Neuronal stem cell (in vitro differentiated cells): Measurements from ENCODE around the gene PHC2.

Experiments
- DNase-seq: peaks from one replicate; pipeline ENCODE4 v3.0.0-alpha.2; 2013; ENCODE audit warnings: low spot score
- H2AFZ ChIP-seq: one replicate; pipeline ENCODE4 v1.6.1; 2013; ENCODE audit warnings: mild to moderate bottlenecking, low read length, inconsistent platforms
- H2AK5ac ChIP-seq: 2 replicates; pipeline ENCODE4 v1.6.1; 2013; ENCODE audit warnings: low read depth, mild to moderate bottlenecking, inconsistent platforms, low read length, moderate library complexity, mixed read lengths
- H2BK120ac ChIP-seq: 2 replicates; pipeline ENCODE4 v1.6.1; 2013; ENCODE audit warnings: low read depth, mild to moderate bottlenecking, inconsistent platforms, low read length, moderate library complexity, mixed read lengths
- H2BK12ac ChIP-seq: one replicate; pipeline ENCODE4 v1.6.1; 2013; ENCODE audit warnings: low read length, inconsistent platforms
- H2BK15ac ChIP-seq: 2 replicates; pipeline ENCODE4 v1.6.1; 2013; ENCODE audit warnings: mild to moderate bottlenecking, low read length, inconsistent platforms, mixed read lengths
- H2BK5ac ChIP-seq: one replicate; pipeline ENCODE4 v1.6.1; 2013; ENCODE audit warnings: inconsistent platforms, mild to moderate bottlenecking, low read length, moderate library complexity
- H3K14ac ChIP-seq: one replicate; pipeline ENCODE4 v1.6.1; 2013; ENCODE audit warnings: low read length, inconsistent platforms
- H3K18ac ChIP-seq: 2 replicates; pipeline ENCODE4 v1.6.1; 2013; ENCODE audit warnings: low read length, inconsistent platforms
- H3K23ac ChIP-seq: 2 replicates; pipeline ENCODE4 v1.6.1; 2013; ENCODE audit warnings: low read depth, mild to moderate bottlenecking, mixed read lengths, low read length, inconsistent platforms; ENCODE audit not compliant: poor library complexity
- H3K27ac ChIP-seq: replicated peaks from 3 replicates; pipeline ENCODE4 v1.5.1; 2013; ENCODE audit warnings: low read length, inconsistent platforms
- H3K27me3 ChIP-seq, 3 experiments: 2 replicates each; pipeline ENCODE4 v1.6.1; 2013; ENCODE audit warnings: low read length in 3 of 3, mild to moderate bottlenecking in 2 of 3, inconsistent platforms in 1 of 3, low read depth in 1 of 3, mixed read lengths in 1 of 3, moderate library complexity in 1 of 3; ENCODE audit not compliant: control insufficient read depth in 3 of 3, insufficient read depth in 3 of 3
- H3K36me3 ChIP-seq, 2 donors: replicated peaks in 1 of 2; 2 replicates each; pipeline ENCODE4 v1.6.1; 2013; ENCODE audit warnings: low read length in 2 of 2; ENCODE audit not compliant: control insufficient read depth in 2 of 2, insufficient read depth in 2 of 2
- H3K4ac ChIP-seq: 2 replicates; pipeline ENCODE4 v1.6.1; 2013; ENCODE audit warnings: inconsistent platforms, mild to moderate bottlenecking, low read length, moderate library complexity
- H3K4me1 ChIP-seq, 2 donors: 1 replicate in 1 of 2; 2 replicates in 1 of 2; pipeline ENCODE4 v1.6.1; 2013; ENCODE audit warnings: low read length in 2 of 2, low read depth in 1 of 2; ENCODE audit not compliant: control insufficient read depth in 2 of 2, insufficient read depth in 1 of 2
- H3K4me2 ChIP-seq: one replicate; pipeline ENCODE4 v1.6.1; 2013; ENCODE audit warnings: mild to moderate bottlenecking, low read length, inconsistent platforms; ENCODE audit not compliant: insufficient read depth, poor library complexity, severe bottlenecking
- H3K4me3 ChIP-seq, 2 donors: 2 replicates each; pipeline ENCODE4 v1.5.1; 2013; ENCODE audit warnings: low read length in 2 of 2, mild to moderate bottlenecking in 2 of 2, inconsistent platforms in 1 of 2, moderate library complexity in 1 of 2
- H3K79me1 ChIP-seq: one replicate; pipeline ENCODE4 v1.6.1; 2013; ENCODE audit warnings: low read depth, mild to moderate bottlenecking, inconsistent platforms, low read length, moderate library complexity
- H3K9ac ChIP-seq: one replicate; pipeline ENCODE4 v1.6.1; 2013; ENCODE audit warnings: mild to moderate bottlenecking, low read depth, low read length, inconsistent platforms; ENCODE audit not compliant: poor library complexity
- H3K9me3 ChIP-seq, 2 donors: replicated peaks in 1 of 2; 2 replicates each; pipeline versions ENCODE3 to v1.6.1; 2013; ENCODE audit warnings: low read length in 2 of 2, mild to moderate bottlenecking in 2 of 2, inconsistent platforms in 1 of 2, low read depth in 1 of 2, mixed read lengths in 1 of 2, moderate library complexity in 1 of 2; ENCODE audit not compliant: control insufficient read depth in 2 of 2, insufficient read depth in 1 of 2
- H4K8ac ChIP-seq: one replicate; pipeline ENCODE4 v1.6.1; 2013; ENCODE audit warnings: low read depth, mild to moderate bottlenecking, inconsistent platforms, low read length, moderate library complexity
- H4K91ac ChIP-seq: one replicate; pipeline ENCODE4 v1.6.1; 2013; ENCODE audit warnings: low read length, low read depth, mild to moderate bottlenecking, inconsistent platforms; ENCODE audit not compliant: poor library complexity
- WGBS, 2 donors: extraction: QIAGEN DNeasy Blood & Tissue Kit; methylation state at CpG; one replicate each; pipeline ENCODE4 v1.1.7; 2013; ENCODE audit warnings: missing lambda C conversion rate in 2 of 2, mixed read lengths in 1 of 2; ENCODE audit not compliant: insufficient read length in 2 of 2, insufficient replicate concordance in 1 of 2; ENCODE audit errors: extremely low coverage in 2 of 2; 5-methylcytosine and 5-hydroxymethylcytosine counted together

PHC2 gene

DNA sequence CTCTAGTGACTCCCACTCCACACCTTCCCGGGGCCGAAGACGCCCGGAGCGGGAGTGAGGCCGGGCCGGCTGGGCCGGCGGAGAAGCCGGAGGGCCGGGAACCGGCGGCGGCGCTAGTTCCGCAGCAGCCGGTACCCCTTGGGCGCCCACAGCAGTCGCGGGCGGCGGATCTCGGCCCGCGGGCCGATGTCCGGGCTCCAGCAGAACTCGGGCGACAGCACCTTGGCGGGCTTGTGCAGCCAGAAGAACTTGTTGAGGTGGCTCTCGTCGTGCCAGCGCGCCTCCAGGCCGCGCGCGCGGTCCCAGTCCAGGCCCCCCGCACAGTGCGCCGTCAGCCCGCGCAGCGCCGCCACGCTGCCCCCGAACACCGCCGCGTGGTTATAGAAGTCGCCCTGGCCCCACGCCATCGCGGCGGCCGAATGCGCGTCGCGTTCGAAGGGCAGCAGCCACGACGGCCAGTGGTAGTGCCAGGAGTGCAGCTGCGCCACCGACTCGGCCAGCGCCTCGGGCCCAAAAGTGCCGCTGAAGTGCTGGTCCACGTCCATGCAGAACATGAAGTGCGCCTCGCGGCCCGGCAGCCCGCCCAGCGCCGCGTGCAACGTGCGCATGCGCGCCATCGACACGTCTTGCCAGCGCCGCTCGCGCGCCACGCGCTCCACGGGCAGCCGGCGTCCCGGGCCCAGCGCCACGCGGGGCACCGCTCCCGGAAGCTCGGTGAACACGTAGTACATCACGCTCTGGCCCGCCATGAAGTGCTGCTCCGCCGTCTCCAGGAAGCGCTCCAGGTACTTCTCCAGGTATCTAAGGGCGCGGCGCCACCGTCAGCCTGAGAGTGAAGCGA lies 124.0 kb downstream of the PHC2 start:
- H2BK5ac ChIP-seq = peak overlapping the region; percentile 82
- no peak overlapping the region for H4K91ac ChIP-seq
- H3K9me3 ChIP-seq = peaks cover 0 to 8% of the 10 kb centered on the region in 2 donors
- no peaks in the 10 kb centered on the region for H3K79me1 ChIP-seq
- H2BK12ac ChIP-seq = peak overlapping the region; percentile 98
- H2AFZ ChIP-seq = no peak overlapping the region
- peak overlapping the region; percentile 81 for H2AK5ac ChIP-seq
- H3K27ac ChIP-seq = no peak overlapping the region
- DNase-seq = no peak
- peak overlapping the region; percentile 97 for H4K8ac ChIP-seq
- H2BK120ac ChIP-seq = peak overlapping the region; percentile 47
- peak overlapping the region; percentile 45 for H3K4me2 ChIP-seq
- H3K4ac ChIP-seq = peak overlapping the region; percentile 84
- H3K18ac ChIP-seq = peak overlapping the region; percentile 98
- H2BK15ac ChIP-seq = peak overlapping the region; percentile 96
- peaks cover 0 to 11% (median 7%) of the 10 kb centered on the region in 3 experiments for H3K27me3 ChIP-seq
- H3K9ac ChIP-seq = peak overlapping the region; percentile 84
- H3K4me3 ChIP-seq = peak overlapping the region in 1 of 2 donors; percentile 60
- peaks cover 3 to 9% of the 10 kb centered on the region in 2 donors for H3K36me3 ChIP-seq
- peak overlapping the region; percentile 56 for H3K14ac ChIP-seq
- WGBS, 2 donors = no CpG with 5 or more reads among the region's 113 CpGs
- H3K23ac ChIP-seq = peak overlapping the region; percentile 95
- H3K4me1 ChIP-seq = peaks cover 0 to 5% of the 10 kb centered on the region in 2 donors

DNA sequence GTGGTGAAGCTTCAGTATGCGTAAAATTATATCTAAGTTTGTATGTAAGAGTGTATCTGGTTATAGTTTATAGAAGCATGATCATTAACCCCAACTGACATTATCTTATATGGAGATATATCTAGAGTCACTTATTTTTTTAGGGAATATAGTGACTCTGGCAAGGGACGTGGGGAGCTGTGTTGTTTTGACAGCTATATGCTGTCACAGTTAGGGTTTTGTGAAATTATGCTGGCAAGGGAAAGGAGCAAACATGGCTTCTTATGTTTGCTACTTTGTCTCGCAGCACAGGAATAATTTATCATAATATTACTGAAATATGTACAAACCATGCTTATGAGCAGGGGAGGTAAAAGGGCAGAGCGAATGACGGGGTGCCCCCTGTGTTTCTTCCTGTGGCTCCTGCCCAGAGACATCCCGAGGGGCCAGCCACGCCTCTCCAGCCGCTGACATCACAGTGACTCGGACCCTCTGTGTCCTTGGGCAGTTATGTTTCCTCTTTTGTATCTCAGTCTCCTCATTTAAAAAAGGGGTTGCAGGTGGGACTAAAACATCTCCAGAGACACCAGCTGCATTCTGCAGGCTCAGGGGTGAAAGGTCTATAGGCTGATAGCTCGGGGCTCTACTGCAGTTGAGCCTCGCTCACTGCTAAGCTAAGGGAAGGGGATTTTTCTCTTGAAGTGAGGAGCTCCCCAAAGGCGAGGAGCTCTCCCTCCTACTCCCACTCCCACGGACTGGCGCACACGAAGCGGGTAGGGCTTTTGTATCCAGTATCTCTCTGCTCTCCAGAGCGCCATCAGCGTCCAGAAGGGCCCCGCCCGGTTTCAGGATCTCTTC lies 124.9 kb downstream of the PHC2 start:
- Histone ChIP-seq H3K18ac (peak overlapping the region; percentile 98), H4K91ac (no peak overlapping the region)
- no CpG with 5 or more reads among the region's 20 CpGs for WGBS, 2 donors

DNA sequence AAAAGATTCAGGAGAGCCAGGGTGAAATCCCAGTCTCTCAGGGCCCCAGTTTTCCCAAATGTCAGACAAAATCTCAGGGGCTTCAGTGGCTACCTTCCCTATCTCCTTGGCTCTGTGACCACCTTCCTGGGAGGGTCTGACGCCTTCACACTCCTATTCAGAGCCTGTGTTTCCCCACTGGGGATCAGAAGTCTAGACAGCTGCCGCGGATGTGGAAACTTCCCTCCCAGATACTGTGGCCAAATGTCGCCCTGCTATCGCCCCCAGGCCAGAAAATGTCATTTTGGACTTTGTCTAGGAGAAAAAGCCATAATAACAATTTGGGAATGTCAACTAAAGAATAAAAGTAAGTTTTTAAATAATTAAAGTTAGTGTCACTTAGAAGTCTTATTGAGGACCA lies 125.9 kb downstream of the PHC2 start:
- no peak overlapping the region for H3K4me3 ChIP-seq

More for the DNA sequence above, 124.9 kb downstream of the PHC2 start:
- H3K4me1 ChIP-seq = peaks cover 0 to 5% of the 10 kb centered on the region in 2 donors
- H3K4me2 ChIP-seq = peak overlapping the region; percentile 23
- H2BK15ac ChIP-seq = peak overlapping the region; percentile 96
- H3K9ac ChIP-seq = no peak overlapping the region
- peak overlapping the region; percentile 82 for H2BK5ac ChIP-seq
- H4K8ac ChIP-seq = no peak overlapping the region
- no peak overlapping the region for H3K14ac ChIP-seq
- H2BK12ac ChIP-seq = no peak overlapping the region
- H2AK5ac ChIP-seq = peak overlapping the region; percentile 81
- H3K9me3 ChIP-seq = peaks cover 7 to 11% of the 10 kb centered on the region in 2 donors
- peak overlapping the region; percentile 47 for H2BK120ac ChIP-seq
- no peak for DNase-seq
- no peak overlapping the region for H3K23ac ChIP-seq
- H3K36me3 ChIP-seq = peaks cover 7 to 15% of the 10 kb centered on the region in 2 donors
- no peak overlapping the region for H2AFZ ChIP-seq
- H3K79me1 ChIP-seq = no peaks in the 10 kb centered on the region
- no peak overlapping the region for H3K4me3 ChIP-seq
- H3K27ac ChIP-seq = no peak overlapping the region
- H3K27me3 ChIP-seq = peaks cover 0 to 11% (median 7%) of the 10 kb centered on the region in 3 experiments
- no peak overlapping the region for H3K4ac ChIP-seq

More for the DNA sequence above, 125.9 kb downstream of the PHC2 start:
- Histone ChIP-seq H3K18ac (no peak overlapping the region), H3K4ac (no peak overlapping the region), H2AFZ (no peak overlapping the region), H3K9me3 (peaks cover 7 to 9% of the 10 kb centered on the region in 2 donors), H3K79me1 (no peaks in the 10 kb centered on the region), H2AK5ac (no peak overlapping the region), H3K27me3 (peaks cover 0 to 11% (median 7%) of the 10 kb centered on the region in 3 experiments), H4K8ac (no peak overlapping the region), H3K4me2 (no peak overlapping the region), H3K9ac (no peak overlapping the region), H3K14ac (no peak overlapping the region), H2BK5ac (no peak overlapping the region), H3K23ac (no peak overlapping the region), H2BK120ac (no peak overlapping the region), H3K36me3 (peaks cover 9 to 24% of the 10 kb centered on the region in 2 donors), H3K27ac (no peak overlapping the region), H2BK12ac (no peak overlapping the region), H4K91ac (no peak overlapping the region), H3K4me1 (peaks cover 0 to 5% of the 10 kb centered on the region in 2 donors), H2BK15ac (no peak overlapping the region)
- no peak for DNase-seq
- WGBS, 2 donors = no CpG with 5 or more reads among the region's 5 CpGs
